Measurements from ENCODE around the gene MINK1. TPM values are rescaled to one million over a fixed set of nuclear protein-coding genes. Genes with fewer than 3 reads are reported as not detected.
"Not testable (repeated sequence)": the region's sequence is repeated elsewhere in the genome, so short reads cannot be mapped to it uniquely, and the experiment has no call there.

The MINK1 gene
- total RNA-seq, 4 donors from 2014 or later, result 111 to 278 (median 223) TPM

- no peaks in the 10 kb centered on the region for H3K27me3 ChIP-seq
Measured at GRCh38 chr17:4856937-4857314, 23.8 kb downstream of the MINK1 start.

GRCh38 chr17:4857347-4857746 is 24.2 kb downstream of the MINK1 start:
- H3K36me3 ChIP-seq, H3K4me3 ChIP-seq, DNase-seq, H3K27me3 ChIP-seq, H3K9me3 ChIP-seq: not testable (repeated sequence)
- Histone ChIP-seq H3K27ac (peak overlapping the region in 1 of 4 donors; percentile 25), H3K4me1 (peaks cover 0 to 18% (median 0%) of the 10 kb centered on the region in 4 donors)

More at GRCh38 chr17:4856937-4857314, 23.8 kb downstream of the MINK1 start:
- Histone ChIP-seq H3K4me1 (peaks cover 0 to 22% (median 0%) of the 10 kb centered on the region in 4 donors), H3K4me3 (no peak overlapping the region), H3K9me3 (no peaks in the 10 kb centered on the region), H3K27ac (no peak overlapping the region), H3K36me3 (peaks cover 0 to 9% (median 0%) of the 10 kb centered on the region in 3 donors)
- no peak for DNase-seq
- TF ChIP-seq CTCF (IDR thresholded peaks at IDR 0.05) (no peak), POLR2A (IDR thresholded peaks at IDR 0.05) (no peak)

GRCh38 chr17:4858068-4858881 is 25.1 kb downstream of the MINK1 start:
- TF ChIP-seq CTCF (IDR thresholded peaks at IDR 0.05), result no peak
- no peak for TF ChIP-seq POLR2A (IDR thresholded peaks at IDR 0.05)
- no peak for DNase-seq
- peaks cover 0 to 9% (median 0%) of the 10 kb centered on the region in 3 donors for H3K36me3 ChIP-seq

GRCh38 chr17:4858882-4859260 is 25.7 kb downstream of the MINK1 start:
- Histone ChIP-seq H3K27ac (peak overlapping the region in 2 of 4 donors; percentile 51 to 53), H3K4me1 (peaks cover 0 to 16% (median 0%) of the 10 kb centered on the region in 4 donors), H3K4me3 (no peak overlapping the region), H3K36me3 (peaks cover 0 to 9% (median 0%) of the 10 kb centered on the region in 3 donors), H3K9me3 (no peaks in the 10 kb centered on the region), H3K27me3 (no peaks in the 10 kb centered on the region)
- TF ChIP-seq POLR2A (IDR thresholded peaks at IDR 0.05), result no peak
- TF ChIP-seq CTCF (IDR thresholded peaks at IDR 0.05), result no peak
- DNase-seq, result peak in 1 of 3 donors; percentile 62

More at GRCh38 chr17:4858068-4858881, 25.1 kb downstream of the MINK1 start:
- H3K9me3 ChIP-seq, result no peaks in the 10 kb centered on the region
- H3K27me3 ChIP-seq, result no peaks in the 10 kb centered on the region
- peak overlapping the region in 2 of 4 donors; percentile 51 to 53 for H3K27ac ChIP-seq
- H3K4me3 ChIP-seq, result no peak overlapping the region
- H3K4me1 ChIP-seq, result peaks cover 0 to 16% (median 0%) of the 10 kb centered on the region in 4 donors

GRCh38 chr17:4859816-4860625 is 26.9 kb downstream of the MINK1 start:
- Histone ChIP-seq H3K4me1 (peaks cover 0 to 16% (median 0%) of the 10 kb centered on the region in 4 donors), H3K9me3 (no peaks in the 10 kb centered on the region), H3K27ac (no peak overlapping the region), H3K36me3 (peaks cover 0 to 5% (median 0%) of the 10 kb centered on the region in 3 donors), H3K27me3 (no peaks in the 10 kb centered on the region), H3K4me3 (no peak overlapping the region)
- DNase-seq, result no peak
- no peak for TF ChIP-seq CTCF (IDR thresholded peaks at IDR 0.05)
- TF ChIP-seq POLR2A (IDR thresholded peaks at IDR 0.05), result no peak

Measured in Peyer's patch (tissue), 4 donors.